ENCODE data around the gene MNS1.
"Not testable (repeated sequence)": the region's sequence is repeated elsewhere in the genome, so short reads cannot be mapped to it uniquely, and the experiment has no call there.

MNS1 gene

GRCh38 chr15:56464893-56465520 lies at the start of gene MNS1:
MNS1 (minus strand) TSS chr15:56465137; CDS start chr15:56464972, 165 bp downstream.
- DNase-seq: peak; percentile 97

GRCh38 chr15:56496635-56497034 lies 31.7 kb upstream of the MNS1 start:
- DNase-seq: peak; percentile 72

GRCh38 chr15:56495533-56495932 lies 30.6 kb upstream of the MNS1 start:
- DNase-seq: no peak

- DNase-seq: no peak
Measured at GRCh38 chr15:56495053-56495452, 30.1 kb upstream of the MNS1 start.

DNA sequence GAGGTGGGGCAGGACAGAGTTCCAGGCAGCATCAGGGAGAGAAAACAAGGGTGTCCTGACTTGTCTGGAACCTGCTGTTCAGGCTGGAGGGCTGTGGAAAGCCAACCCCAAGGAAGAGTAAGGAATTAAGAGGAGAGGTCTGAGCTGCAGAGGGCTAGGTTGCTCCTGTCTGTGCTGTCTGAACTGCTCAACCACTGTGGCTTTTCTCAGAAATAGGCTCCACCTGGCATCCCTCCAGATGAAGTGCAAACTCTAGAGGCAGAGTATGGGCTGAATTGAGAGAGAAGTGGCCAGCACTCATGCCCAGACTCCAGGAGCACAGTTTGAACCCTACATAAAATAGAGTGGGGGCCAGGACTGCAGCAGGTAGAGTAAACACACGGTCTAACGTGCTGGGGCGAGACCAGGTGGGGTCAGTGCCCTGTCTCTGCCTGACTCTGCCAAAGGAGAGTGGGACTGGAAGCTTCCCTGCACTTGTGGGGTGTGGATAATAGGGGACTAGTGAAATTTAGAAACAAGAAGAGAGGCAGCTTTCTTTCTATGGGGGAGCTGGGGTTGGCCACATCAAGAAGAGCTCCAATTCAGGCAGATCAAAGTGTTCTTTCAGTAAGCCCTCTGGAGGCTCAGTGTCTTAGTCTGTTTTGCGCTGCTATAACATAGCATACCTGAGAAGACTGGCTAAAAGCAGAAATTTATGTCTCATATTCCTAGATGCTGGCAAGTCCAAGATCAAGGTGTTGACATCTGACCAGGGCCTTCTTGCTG lies 28.0 kb upstream of the MNS1 start:
- DNase-seq: no peak

- no peak for DNase-seq
Measured at GRCh38 chr15:56492236-56492635, 27.3 kb upstream of the MNS1 start.

- peak; percentile 69 for DNase-seq
Measured at GRCh38 chr15:56491110-56491722, 26.3 kb upstream of the MNS1 start.

- DNase-seq: no peak
Measured at GRCh38 chr15:56490461-56490860, 25.5 kb upstream of the MNS1 start.

DNA sequence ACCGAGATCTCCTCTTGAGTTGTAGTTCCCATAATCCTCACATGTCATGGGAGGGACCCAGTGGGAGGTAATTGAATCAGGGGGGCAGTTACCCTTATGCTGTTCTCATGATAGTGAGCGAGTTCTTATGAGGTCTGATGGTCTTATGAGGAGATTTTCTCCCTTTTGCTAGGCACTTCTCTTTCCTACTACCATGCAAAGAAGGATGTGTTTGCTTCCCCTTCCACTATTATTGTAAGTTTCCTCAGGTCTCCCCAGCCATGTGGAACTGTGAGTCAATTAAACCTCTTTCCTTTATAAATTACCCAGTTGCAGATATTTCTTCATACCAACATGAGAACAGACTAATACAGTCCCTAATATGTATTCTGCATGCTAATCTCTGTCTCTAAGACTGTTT lies 21.3 kb upstream of the MNS1 start:
- DNase-seq: not testable (repeated sequence)

DNA sequence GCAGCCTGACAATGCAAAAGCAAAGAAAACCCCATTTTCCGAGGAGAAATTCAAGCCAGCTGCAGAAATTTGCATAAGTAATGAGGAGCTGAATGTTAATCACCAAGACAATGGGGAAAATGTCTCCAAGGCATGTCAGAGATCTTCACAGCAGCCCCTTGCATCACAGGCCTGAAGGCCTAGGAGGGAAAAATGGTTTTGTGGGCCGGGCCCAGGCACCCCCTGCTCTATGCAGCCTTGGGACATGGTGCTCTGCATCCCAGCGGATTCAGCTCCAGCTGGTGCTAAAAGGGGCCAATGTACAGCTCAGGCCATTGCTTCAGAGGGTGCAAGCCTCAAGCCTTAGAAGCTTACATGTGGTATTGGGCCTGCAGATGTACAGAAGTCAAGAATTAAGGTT lies 20.5 kb upstream of the MNS1 start:
- DNase-seq: not testable (repeated sequence)

- no peak for DNase-seq
Measured at GRCh38 chr15:56484287-56484686, 19.4 kb upstream of the MNS1 start.

- no peak for DNase-seq
Measured at GRCh38 chr15:56475351-56475750, 10.4 kb upstream of the MNS1 start.

GRCh38 chr15:56473017-56473416 lies 8.1 kb upstream of the MNS1 start:
- DNase-seq: no peak

DNA sequence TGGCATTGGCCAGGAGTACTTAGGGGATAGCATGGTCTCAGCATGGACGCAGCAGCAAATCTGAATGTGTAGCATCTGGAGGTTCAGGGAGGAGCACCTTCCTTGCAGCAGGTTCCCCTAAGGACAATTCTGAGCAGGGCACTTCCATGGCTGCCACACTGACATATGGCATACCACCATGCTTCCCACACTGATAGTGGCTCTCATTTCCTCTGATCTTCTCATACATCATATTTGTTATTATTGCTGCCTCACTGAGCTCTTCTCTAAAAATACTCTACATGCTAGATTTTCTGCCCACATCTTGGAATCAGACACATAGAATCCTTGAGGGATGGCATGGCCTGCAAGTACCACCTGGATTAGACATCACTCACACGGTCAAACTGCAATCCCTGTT lies 7.3 kb upstream of the MNS1 start:
- DNase-seq: no peak

- no peak for DNase-seq
Measured at GRCh38 chr15:56471440-56472069, 6.6 kb upstream of the MNS1 start.

GRCh38 chr15:56469483-56469882 lies 4.5 kb upstream of the MNS1 start:
- DNase-seq: no peak

GRCh38 chr15:56468401-56468800 lies 3.5 kb upstream of the MNS1 start:
- DNase-seq: no peak

DNA sequence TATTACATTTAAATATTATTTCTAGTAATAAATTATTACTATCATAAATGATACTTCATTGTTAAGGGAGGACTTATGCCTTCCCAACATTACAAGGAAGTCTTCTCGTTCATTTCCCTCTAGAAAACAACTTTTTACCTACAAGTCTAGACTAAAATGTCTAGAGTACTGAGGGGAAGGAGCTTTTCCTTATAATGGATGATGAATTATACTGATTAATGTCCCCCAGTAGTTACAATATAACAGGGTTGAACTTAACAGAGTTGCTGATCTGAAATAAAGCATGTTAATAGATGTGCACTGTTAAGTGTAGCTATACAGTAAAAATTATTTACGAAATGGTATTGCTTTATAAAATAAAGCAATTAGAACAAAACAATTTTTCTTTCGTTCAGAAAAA lies 2.7 kb upstream of the MNS1 start:
- DNase-seq: no peak

DNA sequence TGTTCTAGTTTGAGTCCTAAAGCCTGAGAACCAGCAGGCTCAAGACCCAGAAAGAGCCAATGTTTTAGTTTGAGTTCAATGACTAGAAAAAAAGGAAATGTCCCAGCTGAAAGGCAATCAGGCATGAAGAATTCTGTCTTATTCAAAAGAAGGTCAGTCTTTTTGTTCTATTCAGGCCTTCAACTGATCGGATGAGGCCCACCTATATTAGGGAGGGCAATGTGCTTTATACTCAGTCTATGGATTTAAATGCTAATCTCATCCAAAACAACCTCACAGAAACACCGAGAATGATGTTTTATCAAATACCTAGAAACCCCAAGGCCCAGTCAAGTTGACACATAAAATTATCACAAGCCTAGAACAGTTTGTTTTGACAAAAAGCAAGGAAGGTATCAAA lies 4.0 kb downstream of the MNS1 start:
- DNase-seq: no peak

- DNase-seq: no peak
Measured at GRCh38 chr15:56460071-56460470, 4.9 kb downstream of the MNS1 start.

- no peak for DNase-seq
Measured at GRCh38 chr15:56459096-56459495, 5.8 kb downstream of the MNS1 start.

GRCh38 chr15:56456229-56456628 lies 8.7 kb downstream of the MNS1 start:
- no peak for DNase-seq

DNA sequence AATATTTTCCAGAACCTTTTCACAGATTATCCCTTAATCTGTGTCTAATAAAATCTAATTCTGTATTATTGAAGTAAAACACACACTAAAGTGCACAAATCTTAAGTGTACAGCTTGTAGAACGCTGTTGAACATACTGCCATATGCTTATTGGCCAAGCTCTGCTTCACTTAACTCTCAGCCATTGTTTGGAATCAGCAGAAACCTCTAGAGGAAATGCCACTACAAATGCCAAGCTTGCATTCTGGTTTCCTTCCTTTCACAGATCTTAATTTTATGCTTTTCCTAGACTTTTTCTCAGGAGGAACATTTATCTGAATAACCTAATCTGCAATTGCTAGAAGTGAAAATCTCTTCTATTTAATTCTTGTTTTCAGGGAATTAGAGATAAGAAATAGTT lies 10.1 kb downstream of the MNS1 start:
- DNase-seq: no peak

GRCh38 chr15:56445746-56446145 lies 19.2 kb downstream of the MNS1 start:
- DNase-seq: no peak

All from COR-L47 (cell line).